Parathyroid adenoma (tissue), 2 donors: ENCODE results near the gene MRPS21.

Experiments used
- H2AFZ ChIP-seq: fragments of 300-600 bp; sonication (generic); one replicate; pipeline ENCODE4 v1.7.0; 2017; ENCODE audit warnings: antibody characterized with exemption, mild to moderate bottlenecking
- H3K27ac ChIP-seq: fragments of 300-600 bp; sonication (generic); one replicate; pipeline ENCODE4 v1.7.0; 2017
- H3K27me3 ChIP-seq: fragments of 300-600 bp; sonication (generic); one replicate; pipeline ENCODE4 v1.7.0; 2017; ENCODE audit warnings: low read length; ENCODE audit not compliant: control insufficient read depth, insufficient read depth
- H3K36me3 ChIP-seq: fragments of 300-600 bp; sonication (generic); one replicate; pipeline ENCODE4 v1.7.0; 2017; ENCODE audit warnings: low read length; ENCODE audit not compliant: control insufficient read depth, insufficient read depth
- H3K4me1 ChIP-seq: fragments of 300-600 bp; sonication (generic); one replicate; pipeline ENCODE4 v1.7.0; 2017; ENCODE audit warnings: control low read depth
- H3K4me2 ChIP-seq: fragments of 300-600 bp; sonication (generic); one replicate; pipeline ENCODE4 v1.7.0; 2017; ENCODE audit warnings: low read length
- H3K4me3 ChIP-seq: fragments of 300-600 bp; sonication (generic); one replicate; pipeline ENCODE4 v1.7.0; 2017; ENCODE audit warnings: low read depth, low read length
- H3K79me2 ChIP-seq: fragments of 300-600 bp; sonication (generic); one replicate; pipeline ENCODE4 v1.7.0; 2017; ENCODE audit warnings: control low read depth
- H3K9ac ChIP-seq: fragments of 300-600 bp; sonication (generic); one replicate; pipeline ENCODE4 v1.7.0; 2017; ENCODE audit warnings: mild to moderate bottlenecking
- H3K9me3 ChIP-seq: fragments of 300-600 bp; sonication (generic); one replicate; pipeline ENCODE4 v1.7.0; 2017; ENCODE audit warnings: low read length; ENCODE audit not compliant: control insufficient read depth
- CTCF ChIP-seq: fragments of 300-600 bp; sonication (generic); IDR thresholded peaks from one replicate; pipeline ENCODE4 v1.7.0; 2017; ENCODE audit warnings: antibody characterized with exemption, mild to moderate bottlenecking
- donor health status: primary hyperparathyroidism.

Gene MRPS21

GRCh38 chr1:150262388-150263320 is 31.0 kb upstream of the MRPS21 start:
- H3K9me3 ChIP-seq: no peaks in the 10 kb centered on the region
- no peak for TF ChIP-seq CTCF
- no peak overlapping the region for H3K9ac ChIP-seq
- no peaks in the 10 kb centered on the region for H3K36me3 ChIP-seq
- no peaks in the 10 kb centered on the region for H3K27me3 ChIP-seq
- peaks cover 2% of the 10 kb centered on the region for H3K79me2 ChIP-seq
- H3K4me1 ChIP-seq: peaks cover 6% of the 10 kb centered on the region
- no peak overlapping the region for H3K4me2 ChIP-seq
- H3K4me3 ChIP-seq: no peak overlapping the region
- no peak overlapping the region for H3K27ac ChIP-seq
- H2AFZ ChIP-seq: no peak overlapping the region

- Histone ChIP-seq H3K4me1 (peaks cover 6% of the 10 kb centered on the region), H3K4me3 (no peak overlapping the region), H3K27me3 (no peaks in the 10 kb centered on the region), H3K9me3 (no peaks in the 10 kb centered on the region), H3K79me2 (peaks cover 10% of the 10 kb centered on the region), H3K4me2 (no peak overlapping the region), H2AFZ (no peak overlapping the region), H3K27ac (no peak overlapping the region), H3K36me3 (no peaks in the 10 kb centered on the region), H3K9ac (no peak overlapping the region)
- no peak for TF ChIP-seq CTCF
Observed at GRCh38 chr1:150263549-150263948, 30.1 kb upstream of the MRPS21 start.

- Histone ChIP-seq H2AFZ (peak overlapping the region; percentile 89), H3K4me2 (peak overlapping the region; percentile 82), H3K79me2 (peaks cover 12% of the 10 kb centered on the region), H3K27ac (peak overlapping the region; percentile 91), H3K27me3 (no peaks in the 10 kb centered on the region), H3K9me3 (no peaks in the 10 kb centered on the region), H3K4me1 (peaks cover 8% of the 10 kb centered on the region), H3K4me3 (peak overlapping the region; percentile 99), H3K9ac (peak overlapping the region; percentile 63), H3K36me3 (no peaks in the 10 kb centered on the region)
- TF ChIP-seq CTCF: no peak
Observed at GRCh38 chr1:150267896-150268295, 25.8 kb upstream of the MRPS21 start.

GRCh38 chr1:150268340-150268704 is 25.3 kb upstream of the MRPS21 start:
- H3K9me3 ChIP-seq: no peaks in the 10 kb centered on the region
- peaks cover 8% of the 10 kb centered on the region for H3K4me1 ChIP-seq
- peak overlapping the region; percentile 99 for H3K4me3 ChIP-seq
- no peaks in the 10 kb centered on the region for H3K27me3 ChIP-seq
- H3K4me2 ChIP-seq: peak overlapping the region; percentile 82
- peak overlapping the region; percentile 91 for H3K27ac ChIP-seq
- peak overlapping the region; percentile 89 for H2AFZ ChIP-seq
- no peak for TF ChIP-seq CTCF
- H3K79me2 ChIP-seq: peaks cover 12% of the 10 kb centered on the region
- peak overlapping the region; percentile 63 for H3K9ac ChIP-seq
- no peaks in the 10 kb centered on the region for H3K36me3 ChIP-seq
